ENCODE measurements around the gene IMPG1. TPM values are rescaled to one million over a fixed set of nuclear protein-coding genes. Genes with fewer than 3 reads are reported as not detected.

The IMPG1 gene
- total and polyA plus RNA-seq, 10 of the 15 experiments (the other 5 are each of a cell fraction or from before 2014, with no cell fraction given) = not detected

GRCh38 chr6:75893776-75894152, 178.7 kb downstream of the IMPG1 start:
- Histone ChIP-seq H3K36me3 (ENCODE audit: control insufficient read depth in 2 of 2, insufficient read depth in 2 of 2, low read length in 1 of 2) (no peaks in the 10 kb centered on the region; a peak in 2 of 4 replicates), H3K9me3 (replicated peaks; ENCODE audit: control insufficient read depth, insufficient read depth, low read length) (no peaks in the 10 kb centered on the region), H3K9ac (ENCODE audit: control insufficient read depth, insufficient read depth, low read length) (no peak overlapping the region), H2AFZ (ENCODE audit: control insufficient read depth, low read depth, low read length) (no peak overlapping the region), H3K4me1 (ENCODE audit: control insufficient read depth, insufficient read depth, low read length) (no peaks in the 10 kb centered on the region), H3K4me2 (ENCODE audit: control insufficient read depth, insufficient read depth) (no peak overlapping the region), H3K27ac (ENCODE audit: control insufficient read depth, insufficient read depth) (no peak overlapping the region), H4K20me1 (ENCODE audit: control insufficient read depth, insufficient read depth) (no peaks in the 10 kb centered on the region), H3K79me2 (ENCODE audit: control insufficient read depth, insufficient read depth, low read length) (no peaks in the 10 kb centered on the region), H3K27me3 (replicated peaks in 1 of 2; ENCODE audit: control insufficient read depth in 2 of 2, insufficient read depth in 2 of 2, low read length in 1 of 2) (no peaks in the 10 kb centered on the region), H3K4me3 (no peak overlapping the region)
- ChIA-PET SMC1A (ENCODE audit: uncharacterized antibody, unreplicated experiment) (interaction anchor here (0.8 to 2.8 kb wide), 29 partner anchors 10 to 1563 kb away, joined by 3 to 24 read pairs (median 4); no protein-coding TSS in a partner anchor), CTCF (interaction anchor here (0.6 to 7.0 kb wide), 60 partner anchors 9 to 1564 kb away, joined by 3 to 157 read pairs (median 5); no protein-coding TSS in a partner anchor), RAD21 (ENCODE audit: unreplicated experiment) (interaction anchor here (0.8 to 2.9 kb wide), 14 partner anchors 13 to 1570 kb away, joined by 3 to 14 read pairs (median 5); no protein-coding TSS in a partner anchor), POLR2A (interaction anchor here (1.0 to 1.3 kb wide), 3 partner anchors 12 to 32 kb away, joined by 3 read pairs; no protein-coding TSS in a partner anchor)
- intact Hi-C loops (cut with micrococcal nuclease; ENCODE audit: unreplicated experiment) = loop anchor here (2.0 kb wide), 1 partner anchor 1563 kb away; no protein-coding TSS in a partner anchor
- in situ Hi-C loops (cut with MboI) = no loop called here
- TSS peak; percentile 29 for BruUV-seq (replicated peaks)
- FAIRE-seq (no peak), DNase-seq (ENCODE audit: low read depth, low spot score) (no peak), ATAC-seq (no peak)
- WGBS (ENCODE audit: insufficient coverage, insufficient replicate concordance, low lambda C conversion rate, missing lambda C conversion rate) = 2% methylated on average over 2 of the region's 2 CpGs
- TF ChIP-seq DPF2 (IDR thresholded peaks at IDR 0.05) = no peak
- no peak for TF ChIP-seq BCLAF1 (IDR thresholded peaks at IDR 0.05)
- no peak for TF ChIP-seq JUND (IDR thresholded peaks at IDR 0.05; ENCODE audit: low read depth, low read length)
- no peak for TF ChIP-seq SPI1 (IDR thresholded peaks at IDR 0.05; ENCODE audit: borderline replicate concordance, insufficient read depth, low read depth, low read length)
- no peak for TF ChIP-seq ATF7 (IDR thresholded peaks at IDR 0.05; ENCODE audit: low read depth)
- no peak for TF ChIP-seq POLR2A (IDR thresholded peaks at IDR 0.05; ENCODE audit: low read depth, low read length)

All from GM12878 (cell line).